ENCODE data around the gene IWS1. TPM values are rescaled to one million over a fixed set of nuclear protein-coding genes. Genes with fewer than 3 reads are reported as not detected.

Gene IWS1
- total RNA-seq, 1 donor from 2014 or later, result 39.3 TPM

DNA sequence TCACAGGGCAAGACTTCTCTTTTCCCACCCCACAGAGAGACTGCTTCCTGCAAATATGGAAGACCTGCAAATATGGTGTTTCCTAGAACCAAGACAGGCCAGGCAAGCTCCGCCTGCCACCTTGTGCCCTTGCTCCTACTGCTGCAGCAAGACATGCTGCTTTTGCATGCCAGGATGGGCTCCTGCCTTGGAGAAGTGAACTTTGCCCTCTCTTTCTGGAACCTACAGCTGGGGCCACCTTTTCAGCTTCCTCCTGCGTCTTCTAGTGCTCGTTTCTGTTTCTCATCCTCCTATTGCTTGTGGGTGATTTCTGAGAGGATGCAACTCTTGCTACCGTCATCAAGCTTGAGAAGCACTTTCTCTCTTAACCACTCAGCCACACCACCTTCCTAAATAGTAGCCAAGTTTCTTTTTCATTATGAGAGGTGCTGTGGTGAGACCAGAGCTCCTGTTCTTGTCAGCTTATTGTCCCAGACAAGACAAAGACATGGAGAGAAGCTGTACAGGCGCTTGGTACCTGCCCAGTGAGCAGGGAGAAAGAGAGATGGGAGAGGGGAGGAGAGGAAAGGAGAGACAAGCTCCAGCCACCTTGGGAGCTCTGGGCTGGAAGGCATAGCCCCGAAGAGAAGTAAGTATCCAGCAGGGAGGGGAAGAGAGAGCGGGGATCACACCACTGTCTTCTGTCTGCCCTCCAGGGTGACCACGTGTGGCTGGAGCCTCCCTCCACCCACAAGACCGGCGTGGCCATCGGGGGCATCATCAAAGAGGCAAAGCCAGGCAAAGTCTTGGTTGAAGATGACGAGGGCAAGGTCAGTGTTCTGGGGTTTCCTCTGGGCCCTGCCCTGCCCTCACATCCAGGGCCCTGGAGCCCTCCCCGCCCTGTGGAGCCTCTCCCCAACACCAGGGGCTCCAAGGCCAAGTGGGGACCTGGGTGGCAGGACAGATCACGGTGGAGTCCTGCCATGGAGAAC, 37.5 kb upstream of the IWS1 start:
- no peaks in the 10 kb centered on the region for H3K27me3 ChIP-seq
- no peak overlapping the region for H3K27ac ChIP-seq
- no peaks in the 10 kb centered on the region for H3K4me1 ChIP-seq
- no peak overlapping the region for H3K4me3 ChIP-seq
- ATAC-seq (peak; percentile 34), DNase-seq (no peak)
- no peaks in the 10 kb centered on the region for H3K36me3 ChIP-seq
- no peaks in the 10 kb centered on the region for H3K9me3 ChIP-seq
- TF ChIP-seq, protein P1, sequence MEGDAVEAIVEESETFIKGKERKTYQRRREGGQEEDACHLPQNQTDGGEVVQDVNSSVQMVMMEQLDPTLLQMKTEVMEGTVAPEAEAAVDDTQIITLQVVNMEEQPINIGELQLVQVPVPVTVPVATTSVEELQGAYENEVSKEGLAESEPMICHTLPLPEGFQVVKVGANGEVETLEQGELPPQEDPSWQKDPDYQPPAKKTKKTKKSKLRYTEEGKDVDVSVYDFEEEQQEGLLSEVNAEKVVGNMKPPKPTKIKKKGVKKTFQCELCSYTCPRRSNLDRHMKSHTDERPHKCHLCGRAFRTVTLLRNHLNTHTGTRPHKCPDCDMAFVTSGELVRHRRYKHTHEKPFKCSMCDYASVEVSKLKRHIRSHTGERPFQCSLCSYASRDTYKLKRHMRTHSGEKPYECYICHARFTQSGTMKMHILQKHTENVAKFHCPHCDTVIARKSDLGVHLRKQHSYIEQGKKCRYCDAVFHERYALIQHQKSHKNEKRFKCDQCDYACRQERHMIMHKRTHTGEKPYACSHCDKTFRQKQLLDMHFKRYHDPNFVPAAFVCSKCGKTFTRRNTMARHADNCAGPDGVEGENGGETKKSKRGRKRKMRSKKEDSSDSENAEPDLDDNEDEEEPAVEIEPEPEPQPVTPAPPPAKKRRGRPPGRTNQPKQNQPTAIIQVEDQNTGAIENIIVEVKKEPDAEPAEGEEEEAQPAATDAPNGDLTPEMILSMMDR (IDR thresholded peaks at IDR 0.05), result no peak
- intact Hi-C loops (cut with DNase I), result no loop called here

GRCh38 chr2:127562936-127563335, 36.6 kb upstream of the IWS1 start:
- H3K36me3 ChIP-seq, result no peaks in the 10 kb centered on the region
- no peaks in the 10 kb centered on the region for H3K9me3 ChIP-seq
- H3K27me3 ChIP-seq, result no peaks in the 10 kb centered on the region
- ATAC-seq (peak; percentile 52), DNase-seq (no peak)
- TF ChIP-seq, protein P1 (IDR thresholded peaks at IDR 0.05), result no peak
- no peak overlapping the region for H3K4me3 ChIP-seq
- no peak overlapping the region for H3K27ac ChIP-seq
- intact Hi-C loops (cut with DNase I), result no loop called here
- no peaks in the 10 kb centered on the region for H3K4me1 ChIP-seq

- TF ChIP-seq, protein P1 (IDR thresholded peaks at IDR 0.05), result no peak
- Histone ChIP-seq H3K9me3 (no peaks in the 10 kb centered on the region), H3K27me3 (no peaks in the 10 kb centered on the region), H3K27ac (no peak overlapping the region), H3K36me3 (no peaks in the 10 kb centered on the region), H3K4me1 (no peaks in the 10 kb centered on the region), H3K4me3 (no peak overlapping the region)
- ATAC-seq (no peak), DNase-seq (no peak)
- intact Hi-C loops (cut with DNase I), result no loop called here
Measured at GRCh38 chr2:127561371-127561770, 35.1 kb upstream of the IWS1 start.

GRCh38 chr2:127560931-127561280, 34.6 kb upstream of the IWS1 start:
- H3K36me3 ChIP-seq, result no peaks in the 10 kb centered on the region
- H3K9me3 ChIP-seq, result no peaks in the 10 kb centered on the region
- DNase-seq, result no peak
- no peaks in the 10 kb centered on the region for H3K4me1 ChIP-seq
- TF ChIP-seq, protein P1 (IDR thresholded peaks at IDR 0.05), result no peak
- no peak for ATAC-seq
- no peak overlapping the region for H3K4me3 ChIP-seq
- intact Hi-C loops (cut with DNase I), result no loop called here
- no peak overlapping the region for H3K27ac ChIP-seq
- H3K27me3 ChIP-seq, result no peaks in the 10 kb centered on the region

- no peaks in the 10 kb centered on the region for H3K27me3 ChIP-seq
- no peaks in the 10 kb centered on the region for H3K36me3 ChIP-seq
- no peaks in the 10 kb centered on the region for H3K9me3 ChIP-seq
- ATAC-seq (peak; percentile 22), DNase-seq (no peak)
- H3K4me1 ChIP-seq, result no peaks in the 10 kb centered on the region
- no peak overlapping the region for H3K4me3 ChIP-seq
- no peak overlapping the region for H3K27ac ChIP-seq
- TF ChIP-seq, protein P1 (IDR thresholded peaks at IDR 0.05), result no peak
- intact Hi-C loops (cut with DNase I), result no loop called here
Measured at GRCh38 chr2:127560201-127560930, 34.1 kb upstream of the IWS1 start.

Data from upper lobe of right lung (tissue), 1 donor.